ENCODE data around the gene IQGAP3. TPM values are rescaled to one million over a fixed set of nuclear protein-coding genes. Genes with fewer than 3 reads are reported as not detected.
"Not testable (repeated sequence)": the region's sequence is repeated elsewhere in the genome, so short reads cannot be mapped to it uniquely, and the experiment has no call there.

IQGAP3 gene
- total and polyA plus RNA-seq, 2 donors (not counting 1 experiment from before 2014, with no cell fraction given) = 0.07 to 0.12 TPM

DNA sequence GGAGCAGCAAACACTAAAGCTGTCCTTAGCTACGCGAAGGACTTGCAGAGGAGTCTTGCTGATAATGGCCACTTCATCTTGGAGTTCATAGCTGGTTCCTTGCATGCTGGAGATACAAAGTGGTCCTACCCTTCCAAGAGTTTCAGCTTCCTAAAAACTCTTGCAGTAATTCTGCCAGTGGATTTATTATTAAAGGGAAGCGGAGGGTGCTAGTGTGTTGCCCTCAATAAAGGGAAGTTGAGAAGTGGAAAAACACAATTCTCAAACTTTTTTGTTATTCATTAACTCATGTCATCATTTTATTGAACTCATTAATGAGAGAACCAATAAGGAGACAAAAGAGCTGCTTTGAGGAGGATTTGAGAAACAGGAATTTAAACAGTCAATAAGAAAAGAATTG, 40.3 kb upstream of the IQGAP3 start:
- ATAC-seq (ENCODE audit: low read depth) (no peak), DNase-seq (no peak)
- H3K36me3 ChIP-seq (replicated peaks in 1 of 2; ENCODE audit: control extremely low read depth in 1 of 2, control insufficient read depth in 1 of 2, extremely low read depth in 1 of 2, insufficient read depth in 2 of 2, low read length in 1 of 2) = no peaks in the 10 kb centered on the region
- H3K9me3 ChIP-seq (ENCODE audit: control extremely low read depth in 1 of 3, control insufficient read depth in 2 of 3, insufficient read depth in 1 of 3, low read length in 2 of 3) = no peaks in the 10 kb centered on the region
- Mint-ChIP-seq H3K27me3 (peaks cover 34% of the 10 kb centered on the region), H3K4me1 (peaks cover 11% of the 10 kb centered on the region), H3K4me3 (no peak overlapping the region), H3K9me3 (ENCODE audit: insufficient read depth) (no peaks in the 10 kb centered on the region), H3K27ac (no peak overlapping the region)
- no peak overlapping the region for H3K4me3 ChIP-seq (ENCODE audit: control extremely low read depth in 1 of 5, extremely low read depth in 1 of 5, insufficient read depth in 1 of 5, low read depth in 2 of 5, low read length in 4 of 5)
- ChIA-PET POLR2A (no interaction called here), CTCF (interaction anchor here (0.7 to 7.8 kb wide), 10 partner anchors 8 to 228 kb away, joined by 3 to 126 read pairs (median 6); partner anchors contain the start of genes GPATCH4 and NAXE)
- H2AFZ ChIP-seq (ENCODE audit: insufficient read depth, low read depth, low read length, poor library complexity, severe bottlenecking) = no peak overlapping the region
- WGBS (ENCODE audit: insufficient coverage) = 79% methylated on average over 2 of the region's 3 CpGs
- no peaks in the 10 kb centered on the region for H3K79me2 ChIP-seq (ENCODE audit: control insufficient read depth, insufficient read depth, low read length)
- TF ChIP-seq, protein P1, sequence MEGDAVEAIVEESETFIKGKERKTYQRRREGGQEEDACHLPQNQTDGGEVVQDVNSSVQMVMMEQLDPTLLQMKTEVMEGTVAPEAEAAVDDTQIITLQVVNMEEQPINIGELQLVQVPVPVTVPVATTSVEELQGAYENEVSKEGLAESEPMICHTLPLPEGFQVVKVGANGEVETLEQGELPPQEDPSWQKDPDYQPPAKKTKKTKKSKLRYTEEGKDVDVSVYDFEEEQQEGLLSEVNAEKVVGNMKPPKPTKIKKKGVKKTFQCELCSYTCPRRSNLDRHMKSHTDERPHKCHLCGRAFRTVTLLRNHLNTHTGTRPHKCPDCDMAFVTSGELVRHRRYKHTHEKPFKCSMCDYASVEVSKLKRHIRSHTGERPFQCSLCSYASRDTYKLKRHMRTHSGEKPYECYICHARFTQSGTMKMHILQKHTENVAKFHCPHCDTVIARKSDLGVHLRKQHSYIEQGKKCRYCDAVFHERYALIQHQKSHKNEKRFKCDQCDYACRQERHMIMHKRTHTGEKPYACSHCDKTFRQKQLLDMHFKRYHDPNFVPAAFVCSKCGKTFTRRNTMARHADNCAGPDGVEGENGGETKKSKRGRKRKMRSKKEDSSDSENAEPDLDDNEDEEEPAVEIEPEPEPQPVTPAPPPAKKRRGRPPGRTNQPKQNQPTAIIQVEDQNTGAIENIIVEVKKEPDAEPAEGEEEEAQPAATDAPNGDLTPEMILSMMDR (IDR thresholded peaks at IDR 0.05) = no peak
- TF ChIP-seq EZH2 (IDR thresholded peaks at IDR 0.05; ENCODE audit: borderline replicate concordance, insufficient read depth, low read depth, low read length, poor library complexity, severe bottlenecking) = no peak
- H3K27me3 ChIP-seq (replicated peaks in 1 of 4; ENCODE audit: control extremely low read depth in 1 of 4, control insufficient read depth in 3 of 4, insufficient read depth in 4 of 4, low read length in 3 of 4) = peaks cover 0 to 26% (median 6%) of the 10 kb centered on the region in 4 experiments
- intact Hi-C loops (cut with micrococcal nuclease) = no loop called here
- no peak overlapping the region for H3K9ac ChIP-seq (ENCODE audit: low read length)
- no peaks in the 10 kb centered on the region for H4K20me1 ChIP-seq (ENCODE audit: control insufficient read depth, insufficient read depth, low read length, poor library complexity, severe bottlenecking)
- H3K4me1 ChIP-seq (ENCODE audit: control insufficient read depth in 2 of 2, insufficient read depth in 2 of 2, low read length in 2 of 2) = peaks cover 13% of the 10 kb centered on the region in 2 donors
- no peak overlapping the region for H3K27ac ChIP-seq (ENCODE audit: low read length in 2 of 2)
- H3K4me2 ChIP-seq (replicated peaks; ENCODE audit: low read depth, low read length, poor library complexity, severe bottlenecking) = no peak overlapping the region

DNA sequence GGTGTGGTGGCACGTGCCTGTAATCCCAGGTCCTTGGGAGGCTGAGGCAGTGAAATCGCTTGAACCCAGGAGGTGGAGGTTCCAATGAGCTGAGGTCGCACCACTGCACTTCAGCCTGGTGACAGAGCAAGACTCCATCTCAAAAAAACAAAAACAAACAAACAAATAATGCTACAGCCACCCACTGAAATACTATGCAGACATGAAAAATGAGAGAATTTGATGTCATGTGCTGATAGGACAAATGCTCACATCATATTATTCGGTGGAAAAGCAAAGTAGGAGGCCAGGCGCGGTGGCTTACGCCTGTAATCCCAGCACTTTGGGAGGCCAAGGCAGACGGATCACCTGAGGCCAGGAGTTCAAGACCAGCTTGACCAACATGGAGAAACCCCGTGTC, 37.7 kb upstream of the IQGAP3 start:
- DNase-seq; H3K27ac ChIP-seq (ENCODE audit: low read length in 2 of 2); H3K4me3 ChIP-seq (ENCODE audit: control extremely low read depth in 1 of 5, extremely low read depth in 1 of 5, insufficient read depth in 1 of 5, low read depth in 2 of 5, low read length in 4 of 5); H3K36me3 ChIP-seq (replicated peaks in 1 of 2; ENCODE audit: control extremely low read depth in 1 of 2, control insufficient read depth in 1 of 2, extremely low read depth in 1 of 2, insufficient read depth in 2 of 2, low read length in 1 of 2); POLR2A ChIA-PET; H3K4me2 ChIP-seq (replicated peaks; ENCODE audit: low read depth, low read length, poor library complexity, severe bottlenecking); H3K9me3 Mint-ChIP-seq (ENCODE audit: insufficient read depth); ATAC-seq (ENCODE audit: low read depth); H3K4me3 Mint-ChIP-seq; H3K79me2 ChIP-seq (ENCODE audit: control insufficient read depth, insufficient read depth, low read length); H2AFZ ChIP-seq (ENCODE audit: insufficient read depth, low read depth, low read length, poor library complexity, severe bottlenecking); H3K9ac ChIP-seq (ENCODE audit: low read length); H4K20me1 ChIP-seq (ENCODE audit: control insufficient read depth, insufficient read depth, low read length, poor library complexity, severe bottlenecking); H3K9me3 ChIP-seq (ENCODE audit: control extremely low read depth in 1 of 3, control insufficient read depth in 2 of 3, insufficient read depth in 1 of 3, low read length in 2 of 3); intact Hi-C loops (cut with micrococcal nuclease); H3K27ac Mint-ChIP-seq: not testable (repeated sequence)
- CTCF ChIA-PET = interaction anchor here (1.0 to 7.8 kb wide), 9 partner anchors 14 to 225 kb away, joined by 3 to 126 read pairs (median 33); partner anchors contain the start of genes GPATCH4, IQGAP3, NAXE and TTC24
- Histone ChIP-seq H3K4me1 (ENCODE audit: control insufficient read depth in 2 of 2, insufficient read depth in 2 of 2, low read length in 2 of 2) (peaks cover 22 to 28% of the 10 kb centered on the region in 2 donors), H3K27me3 (replicated peaks in 1 of 4; ENCODE audit: control extremely low read depth in 1 of 4, control insufficient read depth in 3 of 4, insufficient read depth in 4 of 4, low read length in 3 of 4) (peaks cover 0 to 12% (median 3%) of the 10 kb centered on the region in 4 experiments)
- WGBS (ENCODE audit: insufficient coverage) = 93% methylated on average over 6 of the region's 9 CpGs
- H3K4me1 Mint-ChIP-seq = peaks cover 24% of the 10 kb centered on the region
- H3K27me3 Mint-ChIP-seq = peaks cover 18% of the 10 kb centered on the region
